ENCODE measurements around the gene ZMYND8.
"Not testable (repeated sequence)": the region's sequence is repeated elsewhere in the genome, so short reads cannot be mapped to it uniquely, and the experiment has no call there.

ZMYND8 gene

GRCh38 chr20:47379433-47380150 lies 23.1 kb upstream of the ZMYND8 start:
- no peak for TF ChIP-seq CTCF (IDR thresholded peaks at IDR 0.05; ENCODE audit: insufficient read depth, low read depth, low read length, missing control alignments)
- DNase-seq (ENCODE audit: low read depth), result no peak
- no peak overlapping the region for H3K4me3 ChIP-seq (ENCODE audit: low read length)

GRCh38 chr20:47377122-47377722 lies 20.7 kb upstream of the ZMYND8 start:
- H3K4me3 ChIP-seq (ENCODE audit: low read length), result no peak overlapping the region
- DNase-seq (ENCODE audit: low read depth), result peak; percentile 90
- TF ChIP-seq CTCF (IDR thresholded peaks at IDR 0.05; ENCODE audit: insufficient read depth, low read depth, low read length, missing control alignments), result peak; percentile 70

GRCh38 chr20:47376096-47376643 lies 19.7 kb upstream of the ZMYND8 start:
- not testable (repeated sequence) for DNase-seq (ENCODE audit: low read depth); H3K4me3 ChIP-seq (ENCODE audit: low read length)

- DNase-seq (ENCODE audit: low read depth); H3K4me3 ChIP-seq (ENCODE audit: low read length): not testable (repeated sequence)
These were observed 17.6 kb upstream of the ZMYND8 start for GRCh38 chr20:47374121-47374520.

GRCh38 chr20:47373206-47373733 lies 16.8 kb upstream of the ZMYND8 start:
- H3K4me3 ChIP-seq (ENCODE audit: low read length), result no peak overlapping the region
- no peak for DNase-seq (ENCODE audit: low read depth)
- no peak for TF ChIP-seq CTCF (IDR thresholded peaks at IDR 0.05; ENCODE audit: insufficient read depth, low read depth, low read length, missing control alignments)

- no peak for TF ChIP-seq CTCF (IDR thresholded peaks at IDR 0.05; ENCODE audit: insufficient read depth, low read depth, low read length, missing control alignments)
- DNase-seq (ENCODE audit: low read depth), result peak; percentile 56
These were observed 14.6 kb upstream of the ZMYND8 start for GRCh38 chr20:47370850-47371782.

GRCh38 chr20:47370214-47370613 lies 13.7 kb upstream of the ZMYND8 start:
- no peak for DNase-seq (ENCODE audit: low read depth)
- no peak overlapping the region for H3K4me3 ChIP-seq (ENCODE audit: low read length)
- TF ChIP-seq CTCF (IDR thresholded peaks at IDR 0.05; ENCODE audit: insufficient read depth, low read depth, low read length, missing control alignments), result no peak

More at GRCh38 chr20:47370850-47371782, 14.6 kb upstream of the ZMYND8 start:
- no peak overlapping the region for H3K4me3 ChIP-seq (ENCODE audit: low read length)

All from epithelial cell of esophagus (primary cell).